Psoas muscle (tissue), 8 donors: ENCODE measurements around the gene RSU1. TPM values are rescaled to one million over a fixed set of nuclear protein-coding genes. Genes with fewer than 3 reads are reported as not detected.

Experiments used
- ATAC-seq, 4 donors: fragments of 200-7000 bp; cut with Tn5 transposase; one replicate each; pipeline ENCODE4 v1.9.1; 2020; ENCODE audit warnings: moderate library complexity in 3 of 4, mild to moderate bottlenecking in 2 of 4
- DNase-seq, 2 donors: peaks; one replicate each; pipeline ENCODE4 v3.0.0-alpha.2; 2020
- H3K27ac ChIP-seq: fragments of 200-600 bp; one replicate; pipeline ENCODE4 v1.8.0; 2022
- H3K27me3 ChIP-seq, 3 donors: fragments of 200-600 bp in 1 of 3; one replicate each; pipeline versions ENCODE4 v1.6.1 to v1.8.0; 2013 to 2022; ENCODE audit warnings: low read length in 2 of 3, mild to moderate bottlenecking in 2 of 3, moderate library complexity in 1 of 3; ENCODE audit not compliant: insufficient read depth in 3 of 3
- H3K36me3 ChIP-seq, 2 donors: fragments of 200-600 bp in 1 of 2; one replicate each; pipeline versions ENCODE4 v1.6.1 to v1.8.0; 2013 to 2022; ENCODE audit warnings: low read depth in 1 of 2, mild to moderate bottlenecking in 1 of 2, moderate library complexity in 1 of 2; ENCODE audit not compliant: insufficient read depth in 1 of 2
- H3K4me1 ChIP-seq: fragments of 200-600 bp; one replicate; pipeline ENCODE4 v1.8.0; 2022
- H3K4me3 ChIP-seq: fragments of 200-600 bp; one replicate; pipeline ENCODE4 v1.8.0; 2022; ENCODE audit warnings: mild to moderate bottlenecking
- H3K9me3 ChIP-seq: fragments of 200-600 bp; one replicate; pipeline ENCODE4 v1.8.0; 2022
- CTCF ChIP-seq: fragments of 200-600 bp; IDR thresholded peaks from one replicate; pipeline ENCODE4 v1.8.0; 2022; ENCODE audit warnings: antibody characterized with exemption
- WGBS, 3 donors: extraction: QIAGEN DNeasy Blood & Tissue Kit; methylation state at CpG; one replicate each; pipeline versions ENCODE4 v1.1.6 to v1.1.7; 2013; 5-methylcytosine and 5-hydroxymethylcytosine counted together
- intact Hi-C, 2 donors: fragments of 100-400 bp; cut with DNase I; formaldehyde crosslinking; loops; one replicate each; pipeline versions ENCODE4 v1.11.0 to v1.14.2; 2022
- polyA plus RNA-seq, 3 donors: library from polyadenylated mRNA; stranded (reverse); fragments of 200-250 nt; gene quantifications; one replicate each; pipeline ENCODE4 v1.2.3, GENCODE V29; 2013
- total RNA-seq, 4 donors: library from RNA; stranded (reverse); fragmentation: NEBNext Ultra II Directional in 2 of 4; extraction: Animal tissue kit (Norgen Biotek cat#: 25700) in 2 of 4; gene quantifications; one replicate each; pipeline versions ENCODE4 v1.2.1 to v1.2.4, GENCODE V29; 2021 to 2023
- donor health status: healthy with polysubstance abuse.
- donor health status: DM: no; HTN: no; CAD: no; lungs with moderate emphysema.
- donor health status: Bipolar disorder and iron deficiency.
- donor health status: healthy.
- donor health status: DM: yes; HTN: yes; CAD: no.
- donor health status: DM: no; HTN: no; CAD: no.
- donor health status: DM: no; HTN: no; CAD: no.
- donor health status: DM: yes; HTN: yes; CAD: no.

RSU1 gene
- total and polyA plus RNA-seq, 7 donors: 19.7 to 43.2 (median 29.0) TPM

- no peak for DNase-seq
Measured at GRCh38 chr10:16843252-16843870, 26.1 kb upstream of the RSU1 start.

GRCh38 chr10:16835228-16835627 lies 18.0 kb upstream of the RSU1 start:
- no peaks in the 10 kb centered on the region for H3K4me1 ChIP-seq
- H3K4me3 ChIP-seq: no peak overlapping the region
- TF ChIP-seq CTCF: no peak
- 71 to 78% (median 75%) methylated on average over 8 of the region's 8 CpGs for WGBS, 3 donors
- intact Hi-C loops: no loop called here
- no peaks in the 10 kb centered on the region for H3K36me3 ChIP-seq
- DNase-seq (no peak), ATAC-seq (no peak)
- no peak overlapping the region for H3K27ac ChIP-seq
- H3K27me3 ChIP-seq: no peaks in the 10 kb centered on the region
- no peaks in the 10 kb centered on the region for H3K9me3 ChIP-seq

More at GRCh38 chr10:16843252-16843870, 26.1 kb upstream of the RSU1 start:
- H3K27ac ChIP-seq: no peak overlapping the region
- no peaks in the 10 kb centered on the region for H3K27me3 ChIP-seq
- ATAC-seq: peak in 3 of 4 donors; percentile 52 to 77 (median 67)
- 0 to 3% (median 0%) methylated on average over 1 of the region's 1 CpG for WGBS, 3 donors
- H3K4me1 ChIP-seq: no peaks in the 10 kb centered on the region
- H3K4me3 ChIP-seq: no peak overlapping the region
- intact Hi-C loops: loop anchor here (2.0 to 10.0 kb wide), 3 partner anchors 413 to 591 kb away; no protein-coding TSS in a partner anchor
- no peaks in the 10 kb centered on the region for H3K36me3 ChIP-seq
- peak; percentile 73 for TF ChIP-seq CTCF
- no peaks in the 10 kb centered on the region for H3K9me3 ChIP-seq

GRCh38 chr10:16832351-16833080 lies 15.3 kb upstream of the RSU1 start:
- Histone ChIP-seq H3K4me3 (no peak overlapping the region), H3K27ac (peak overlapping the region; percentile 7), H3K4me1 (no peaks in the 10 kb centered on the region), H3K36me3 (no peaks in the 10 kb centered on the region), H3K9me3 (no peaks in the 10 kb centered on the region), H3K27me3 (no peaks in the 10 kb centered on the region)
- TF ChIP-seq CTCF: no peak
- 25 to 31% (median 27%) methylated on average over 11 of the region's 11 CpGs for WGBS, 3 donors
- intact Hi-C loops: no loop called here
- DNase-seq (no peak), ATAC-seq (peak in 1 of 4 donors; percentile 52)

- Histone ChIP-seq H3K27me3 (no peaks in the 10 kb centered on the region), H3K4me3 (no peak overlapping the region), H3K4me1 (no peaks in the 10 kb centered on the region), H3K9me3 (no peaks in the 10 kb centered on the region), H3K27ac (peak overlapping the region; percentile 3), H3K36me3 (no peaks in the 10 kb centered on the region)
- ATAC-seq: peak in 3 of 4 donors; percentile 31 to 58 (median 39)
- WGBS, 3 donors: 54 to 71% (median 65%) methylated on average over 9 of the region's 9 CpGs
- peak in 1 of 2 donors; percentile 35 for DNase-seq
- intact Hi-C loops: loop anchor here (5.0 kb wide), 1 partner anchor 429 kb away; no protein-coding TSS in a partner anchor
- no peak for TF ChIP-seq CTCF
Measured at GRCh38 chr10:16828701-16829175, 11.5 kb upstream of the RSU1 start.
